HG03139 (cell line): ENCODE data around the gene SNX2.
A peak's percentile ranks its signal among the peaks of the same experiment; 100 is the strongest.
"Not testable (repeated sequence)": the region's sequence is repeated elsewhere in the genome, so short reads cannot be mapped to it uniquely, and the experiment has no call there.

Experiments
- ATAC-seq: cut with Tn5 transposase; IDR thresholded peaks from one replicate; pipeline ENCODE4 v1.9.1; 2021; ENCODE audit not compliant: unreplicated experiment

SNX2 gene

GRCh38 chr5:122839731-122840130 is 64.9 kb downstream of the SNX2 start:
- no peak for ATAC-seq

- ATAC-seq: no peak
Measured at GRCh38 chr5:122842016-122842580, 67.2 kb downstream of the SNX2 start.

GRCh38 chr5:122844136-122844909 is 69.4 kb downstream of the SNX2 start:
- ATAC-seq: no peak

GRCh38 chr5:122844910-122845228 is 70.0 kb downstream of the SNX2 start:
- peak; percentile 35 for ATAC-seq

GRCh38 chr5:122845229-122846050 is 70.6 kb downstream of the SNX2 start, which contains the start of gene SNX24:
Gene SNX24 (plus strand): TSS chr5:122845613. CDS start chr5:122845634, 21 bp downstream.
- ATAC-seq: peak; percentile 84

- no peak for ATAC-seq
Measured at GRCh38 chr5:122846051-122846550, 71.2 kb downstream of the SNX2 start.

- no peak for ATAC-seq
Measured at GRCh38 chr5:122847687-122848081, 72.8 kb downstream of the SNX2 start.

- no peak for ATAC-seq
Measured at GRCh38 chr5:122849771-122850170, 74.9 kb downstream of the SNX2 start.

GRCh38 chr5:122857538-122857937 is 82.7 kb downstream of the SNX2 start:
- not testable (repeated sequence) for ATAC-seq

GRCh38 chr5:122858451-122858850 is 83.6 kb downstream of the SNX2 start:
- no peak for ATAC-seq

- ATAC-seq: no peak
Measured at GRCh38 chr5:122863240-122863639, 88.4 kb downstream of the SNX2 start.

- ATAC-seq: no peak
Measured at GRCh38 chr5:122863721-122864120, 88.8 kb downstream of the SNX2 start.

- no peak for ATAC-seq
Measured at GRCh38 chr5:122864400-122864799, 89.5 kb downstream of the SNX2 start.

GRCh38 chr5:122864842-122865241 is 90.0 kb downstream of the SNX2 start:
- no peak for ATAC-seq

- ATAC-seq: no peak
Measured at GRCh38 chr5:122870219-122870856, 95.5 kb downstream of the SNX2 start.

- ATAC-seq: no peak
Measured at GRCh38 chr5:122871661-122872060, 96.8 kb downstream of the SNX2 start.

GRCh38 chr5:122874179-122874875 is 99.4 kb downstream of the SNX2 start:
- ATAC-seq: no peak

- ATAC-seq: peak; percentile 45
Measured at GRCh38 chr5:122877518-122877917, 102.6 kb downstream of the SNX2 start.

GRCh38 chr5:122879076-122879475 is 104.2 kb downstream of the SNX2 start:
- no peak for ATAC-seq
